Nucleus accumbens (tissue), 56 donors: ENCODE results near the gene DCST1.
A peak's percentile ranks its signal among the peaks of the same experiment; 100 is the strongest.

Experiments
- DNase-seq, 56 donors: peaks; one replicate each; lab custom pipeline; 2025; lab: John Stamatoyannopoulos, UW

The DCST1 gene

GRCh38 chr1:155000411-155000725 lies 33.3 kb upstream of the DCST1 start:
- peak in 11 of 56 donors; percentile 47 to 76 (median 69) for DNase-seq

- peak in 54 of 56 donors; percentile 34 to 96 (median 80) for DNase-seq
Measured at GRCh38 chr1:155000726-155001424, 32.7 kb upstream of the DCST1 start.

- peak in 2 of 56 donors; percentile 79 to 90 for DNase-seq
Measured at GRCh38 chr1:155001425-155001674, 32.3 kb upstream of the DCST1 start.

- peak; percentile 83 to 100 (median 99) for DNase-seq
Measured at GRCh38 chr1:155001675-155002463, 31.8 kb upstream of the DCST1 start.

- DNase-seq: peak in 25 of 56 donors; percentile 22 to 87 (median 63)
Measured at GRCh38 chr1:155002464-155003226, 31.0 kb upstream of the DCST1 start, which contains the start of gene ZBTB7B. Gene ZBTB7B (plus strand): TSS chr1:155002802. CDS start chr1:155014661, 11,859 bp downstream.

- DNase-seq: peak in 26 of 56 donors; percentile 29 to 73 (median 48)
Measured at GRCh38 chr1:155003227-155003765, 30.3 kb upstream of the DCST1 start.

GRCh38 chr1:155003766-155004351 lies 29.8 kb upstream of the DCST1 start:
- DNase-seq: peak in 44 of 56 donors; percentile 17 to 81 (median 53)

- peak in 17 of 56 donors; percentile 24 to 71 (median 49) for DNase-seq
Measured at GRCh38 chr1:155004352-155005075, 29.1 kb upstream of the DCST1 start.

GRCh38 chr1:155005076-155006011 lies 28.3 kb upstream of the DCST1 start:
- DNase-seq: peak in 52 of 56 donors; percentile 24 to 89 (median 67)

GRCh38 chr1:155006601-155007101 lies 27.0 kb upstream of the DCST1 start:
- peak in 18 of 56 donors; percentile 10 to 57 (median 33) for DNase-seq

GRCh38 chr1:155007251-155007828 lies 26.3 kb upstream of the DCST1 start:
- DNase-seq: peak in 44 of 56 donors; percentile 14 to 79 (median 40)

GRCh38 chr1:155008015-155008941 lies 25.3 kb upstream of the DCST1 start:
- peak in 6 of 56 donors; percentile 23 to 54 (median 34) for DNase-seq

- DNase-seq: no peak
Measured at GRCh38 chr1:155009221-155009711, 24.4 kb upstream of the DCST1 start.

- DNase-seq: no peak
Measured at GRCh38 chr1:155009742-155010141, 23.9 kb upstream of the DCST1 start.

GRCh38 chr1:155010211-155010918 lies 23.3 kb upstream of the DCST1 start:
- no peak for DNase-seq

GRCh38 chr1:155011004-155011416 lies 22.6 kb upstream of the DCST1 start:
- DNase-seq: no peak
